ENCODE data around the gene TPRN.
"Not testable (repeated sequence)": the region's sequence is repeated elsewhere in the genome, so short reads cannot be mapped to it uniquely, and the experiment has no call there.

Gene TPRN

DNA sequence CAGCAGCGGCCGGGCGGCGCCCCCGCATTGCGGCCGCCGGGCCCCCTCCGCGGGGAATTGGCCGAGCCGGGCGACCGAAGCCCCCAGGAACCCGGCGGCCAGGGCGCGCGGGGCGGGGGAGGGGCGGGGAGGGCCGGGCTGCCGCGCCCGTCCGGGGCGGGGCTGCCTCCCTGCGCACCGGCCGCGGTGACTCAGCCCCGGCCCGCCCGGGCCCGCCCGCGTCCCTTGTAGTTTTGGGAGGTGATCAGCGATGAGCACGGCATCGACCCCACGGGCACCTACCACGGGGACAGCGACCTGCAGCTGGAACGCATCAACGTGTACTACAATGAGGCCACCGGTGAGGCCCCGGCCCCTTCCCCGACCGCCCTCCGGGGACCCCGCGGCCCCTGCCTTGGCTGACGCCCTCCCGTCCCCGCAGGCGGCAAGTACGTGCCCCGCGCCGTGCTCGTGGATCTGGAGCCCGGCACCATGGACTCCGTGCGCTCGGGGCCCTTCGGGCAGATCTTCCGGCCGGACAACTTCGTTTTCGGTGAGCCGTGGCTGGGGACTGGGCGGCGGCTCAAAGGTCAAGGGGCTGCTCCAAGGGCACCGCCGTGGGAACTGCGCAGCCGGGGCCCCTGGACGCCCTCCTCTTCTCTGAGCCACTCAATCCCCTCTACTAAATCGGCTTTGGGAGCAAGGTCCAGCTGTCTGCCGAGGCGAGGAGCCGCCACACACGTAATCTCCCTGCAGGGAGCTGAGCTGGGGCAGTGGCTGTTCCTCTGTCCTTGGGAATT lies 41.1 kb upstream of the TPRN start:
- Histone ChIP-seq H3K9me3 (ENCODE audit: control insufficient read depth, low read length) (no peaks in the 10 kb centered on the region), H3K27me3 (replicated peaks; ENCODE audit: control insufficient read depth, insufficient read depth, low read length) (peaks cover 2% of the 10 kb centered on the region), H3K36me3 (ENCODE audit: control insufficient read depth, insufficient read depth, low read length, severe bottlenecking) (peaks cover 18% of the 10 kb centered on the region), H3K9ac (ENCODE audit: low read length) (peak overlapping the region; percentile 93), H3K4me1 (ENCODE audit: control insufficient read depth, insufficient read depth, low read length) (peaks cover 26% of the 10 kb centered on the region), H3K4me3 (ENCODE audit: low read length) (peak overlapping the region; percentile 91)
- DNase-seq (ENCODE audit: low read depth) = peak; percentile 83

DNA sequence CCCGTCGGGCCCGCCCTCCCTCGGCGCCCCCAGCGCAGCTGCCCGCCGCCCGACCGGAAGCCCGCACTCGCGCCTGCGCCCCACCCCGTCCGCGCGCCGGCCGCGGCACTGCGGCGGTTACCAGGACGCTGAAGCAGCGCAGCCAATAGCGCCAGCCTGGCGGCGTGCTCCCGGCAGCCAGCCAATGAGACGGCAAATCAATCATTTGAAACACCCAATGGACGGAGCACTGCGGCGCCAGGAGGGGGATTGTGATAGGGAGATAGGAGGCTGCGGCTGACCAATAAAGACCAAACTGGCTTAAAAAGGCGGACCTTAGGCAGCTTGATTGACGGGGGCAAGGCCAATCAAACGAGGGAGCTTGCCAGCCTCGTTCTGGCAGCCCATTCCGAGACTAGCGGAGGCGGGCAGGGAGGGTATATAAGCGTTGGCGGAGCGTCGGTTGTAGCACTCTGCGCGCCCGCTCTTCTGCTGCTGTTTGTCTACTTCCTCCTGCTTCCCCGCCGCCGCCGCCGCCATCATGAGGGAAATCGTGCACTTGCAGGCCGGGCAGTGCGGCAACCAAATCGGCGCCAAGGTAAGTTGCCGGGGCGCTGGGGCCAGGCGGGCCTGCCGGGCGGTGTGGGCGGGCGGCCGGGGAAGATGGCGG lies 40.4 kb upstream of the TPRN start, which contains the start of gene TUBB4B:
TUBB4B (plus strand) TSS at position 447 of the 649 bp plus-strand sequence; CDS start at position 521, 74 bp downstream.
- DNase-seq (ENCODE audit: low read depth) = peak; percentile 99
- H3K4me1 ChIP-seq (ENCODE audit: control insufficient read depth, insufficient read depth, low read length) = peaks cover 31% of the 10 kb centered on the region

DNA sequence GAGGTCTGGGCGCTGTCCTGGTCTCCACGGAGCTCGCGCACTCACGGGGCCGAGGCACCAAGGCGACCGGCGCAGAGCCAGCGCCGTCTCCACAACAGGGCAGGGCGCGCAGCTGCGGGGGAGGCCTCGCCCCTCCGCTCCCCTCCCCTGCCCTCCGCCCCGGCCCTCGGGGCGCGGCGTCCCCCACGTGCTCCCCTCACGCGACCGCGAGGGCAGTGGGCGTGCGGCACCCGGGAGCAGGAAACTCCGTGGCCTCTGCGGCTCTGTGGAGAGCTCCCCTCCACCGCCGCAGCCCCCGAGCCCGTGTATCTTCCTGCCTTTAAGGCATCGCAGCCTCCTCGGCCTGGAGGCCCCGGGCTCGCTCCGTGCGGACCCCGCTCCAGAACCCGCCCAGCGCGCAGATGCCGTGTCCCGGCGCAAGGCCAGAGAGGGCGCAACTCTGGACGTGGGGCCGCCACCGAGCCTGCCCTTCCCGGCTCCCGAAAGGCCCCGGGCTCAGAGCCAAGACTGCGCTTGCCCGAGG lies 39.8 kb upstream of the TPRN start:
- H3K9me3 ChIP-seq (ENCODE audit: control insufficient read depth, low read length) = no peaks in the 10 kb centered on the region
- H3K9ac ChIP-seq (ENCODE audit: low read length) = peak overlapping the region; percentile 91
- H3K36me3 ChIP-seq (ENCODE audit: control insufficient read depth, insufficient read depth, low read length, severe bottlenecking) = peaks cover 18% of the 10 kb centered on the region
- peaks cover 5% of the 10 kb centered on the region for H3K27me3 ChIP-seq (replicated peaks; ENCODE audit: control insufficient read depth, insufficient read depth, low read length)
- H3K4me3 ChIP-seq (ENCODE audit: low read length) = peak overlapping the region; percentile 86
- H3K4me1 ChIP-seq (ENCODE audit: control insufficient read depth, insufficient read depth, low read length) = peaks cover 33% of the 10 kb centered on the region
- peak; percentile 91 for DNase-seq (ENCODE audit: low read depth)

More for the DNA sequence above, 40.4 kb upstream of the TPRN start, which contains the start of gene TUBB4B:
- Histone ChIP-seq H3K9me3 (ENCODE audit: control insufficient read depth, low read length) (no peaks in the 10 kb centered on the region), H3K4me3 (ENCODE audit: low read length) (peak within 1 kb of the TSS; percentile 91), H3K27me3 (replicated peaks; ENCODE audit: control insufficient read depth, insufficient read depth, low read length) (peaks cover 2% of the 10 kb centered on the region), H3K36me3 (ENCODE audit: control insufficient read depth, insufficient read depth, low read length, severe bottlenecking) (peaks cover 18% of the 10 kb centered on the region), H3K9ac (ENCODE audit: low read length) (peak within 1 kb of the TSS; percentile 93)

DNA sequence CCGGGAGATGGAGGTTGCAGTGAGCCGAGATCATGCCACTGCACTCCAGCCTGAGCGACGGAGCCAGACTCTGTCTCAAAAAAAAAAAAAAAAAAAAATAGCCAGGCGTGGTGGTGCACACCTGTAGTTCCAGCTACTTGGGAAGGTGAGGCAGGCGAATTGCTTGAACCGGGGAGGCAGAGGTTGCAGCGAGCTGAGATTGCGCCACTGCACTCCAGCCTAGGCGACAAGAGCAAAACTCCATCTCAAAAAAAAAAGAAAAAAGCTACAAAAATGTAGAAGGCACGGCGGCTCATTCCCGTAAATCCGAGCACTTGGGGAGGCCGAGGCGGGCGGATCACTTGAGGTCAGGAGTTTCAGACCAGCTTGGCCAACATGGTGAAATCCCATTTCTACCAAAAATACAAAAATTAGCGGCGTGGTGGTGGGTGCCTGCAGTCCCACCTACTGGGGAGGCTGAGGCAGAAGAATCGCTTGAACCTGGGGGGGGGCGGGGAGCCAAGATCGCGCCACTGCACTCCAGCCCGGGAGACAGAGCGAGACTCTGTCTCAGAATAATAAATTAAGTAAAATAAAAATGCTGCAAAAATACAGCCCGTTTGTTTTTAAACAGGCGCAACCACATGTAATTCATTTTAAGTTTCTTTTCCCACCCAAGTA lies 39.1 kb upstream of the TPRN start:
- peaks cover 18% of the 10 kb centered on the region for H3K36me3 ChIP-seq (ENCODE audit: control insufficient read depth, insufficient read depth, low read length, severe bottlenecking)
- H3K27me3 ChIP-seq (replicated peaks; ENCODE audit: control insufficient read depth, insufficient read depth, low read length); H3K9me3 ChIP-seq (ENCODE audit: control insufficient read depth, low read length); DNase-seq (ENCODE audit: low read depth): not testable (repeated sequence)
- H3K9ac ChIP-seq (ENCODE audit: low read length) = peak overlapping the region; percentile 91
- H3K4me3 ChIP-seq (ENCODE audit: low read length) = peak overlapping the region; percentile 86
- H3K4me1 ChIP-seq (ENCODE audit: control insufficient read depth, insufficient read depth, low read length) = peaks cover 33% of the 10 kb centered on the region

DNA sequence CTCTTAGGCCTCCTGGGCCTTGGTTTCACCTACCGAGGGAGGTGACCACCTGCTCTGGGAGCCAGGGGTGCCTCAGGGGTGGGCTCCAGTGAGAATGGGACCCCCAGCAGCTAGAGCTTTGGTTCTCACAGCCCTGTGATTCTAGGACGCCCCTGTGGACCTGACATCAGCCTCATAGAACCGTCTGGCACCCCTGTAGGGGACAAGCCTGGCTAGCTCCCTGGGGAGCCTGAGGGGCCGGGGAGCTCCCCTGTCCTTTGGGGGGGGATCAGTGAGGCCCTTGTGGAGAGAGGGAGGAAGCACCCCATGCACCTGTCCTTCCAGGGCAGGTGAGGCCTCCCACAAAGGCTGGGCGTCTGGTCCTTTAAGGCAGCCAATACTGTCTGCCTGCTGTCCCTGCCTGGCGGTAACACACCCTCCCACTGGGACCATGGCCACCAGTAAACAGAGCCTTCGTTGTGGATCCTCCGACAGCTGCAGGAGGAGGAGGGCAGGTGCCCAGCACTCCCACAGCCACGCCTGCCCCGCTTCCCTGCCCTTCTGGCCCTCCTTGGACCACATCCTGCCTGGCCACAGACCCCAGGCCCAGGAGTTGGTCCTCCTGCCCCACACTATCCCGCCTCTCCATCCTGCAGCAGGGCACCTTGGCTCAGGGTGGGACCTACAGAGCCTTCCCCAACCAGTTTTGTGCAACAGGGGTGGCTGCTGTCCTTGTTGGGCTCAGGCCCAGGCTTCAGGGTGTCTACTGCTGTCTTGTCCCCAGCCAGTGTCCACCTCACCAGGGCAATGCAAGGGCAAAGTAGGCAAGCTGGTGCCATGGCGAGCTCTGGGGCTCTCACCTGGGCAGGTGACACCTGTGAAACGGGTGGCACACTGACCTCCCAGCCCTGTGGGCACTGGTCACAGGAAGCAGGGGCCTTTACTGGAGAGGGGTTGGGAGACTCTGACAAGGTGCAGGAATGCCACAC lies 37.5 kb upstream of the TPRN start:
- Histone ChIP-seq H3K27me3 (replicated peaks; ENCODE audit: control insufficient read depth, insufficient read depth, low read length) (peaks cover 6% of the 10 kb centered on the region), H3K9me3 (ENCODE audit: control insufficient read depth, low read length) (no peaks in the 10 kb centered on the region), H3K36me3 (ENCODE audit: control insufficient read depth, insufficient read depth, low read length, severe bottlenecking) (peaks cover 11% of the 10 kb centered on the region), H3K4me3 (ENCODE audit: low read length) (no peak overlapping the region), H3K9ac (ENCODE audit: low read length) (peak overlapping the region; percentile 36), H3K4me1 (ENCODE audit: control insufficient read depth, insufficient read depth, low read length) (peaks cover 29% of the 10 kb centered on the region)
- no peak for DNase-seq (ENCODE audit: low read depth)

DNA sequence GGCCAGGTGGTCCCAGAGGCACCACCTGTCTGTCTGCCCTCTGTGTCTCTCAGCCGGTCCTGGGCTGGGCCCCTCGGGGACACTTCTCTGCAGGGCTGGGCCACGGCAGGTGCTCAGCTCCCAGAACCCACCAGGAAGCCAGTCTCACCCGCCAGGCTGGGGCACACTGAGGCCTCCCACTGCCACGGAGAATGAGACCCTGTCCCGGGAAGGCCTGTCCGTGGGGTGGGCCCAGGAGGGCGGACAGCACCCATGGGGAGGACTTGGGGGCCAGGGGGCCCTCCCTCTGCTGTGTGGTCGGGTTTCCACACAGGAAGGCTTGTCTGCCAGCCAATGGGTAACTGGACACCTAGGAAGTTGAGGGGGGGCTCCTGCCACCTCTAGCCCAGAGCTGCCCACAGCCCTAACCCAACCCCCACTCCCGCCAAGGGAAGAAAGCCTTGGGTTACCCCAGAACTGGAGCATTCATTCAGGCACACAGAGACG lies 36.4 kb upstream of the TPRN start:
- H3K4me1 ChIP-seq (ENCODE audit: control insufficient read depth, insufficient read depth, low read length) = peaks cover 19% of the 10 kb centered on the region
- no peak overlapping the region for H3K4me3 ChIP-seq (ENCODE audit: low read length)
- no peaks in the 10 kb centered on the region for H3K9me3 ChIP-seq (ENCODE audit: control insufficient read depth, low read length)
- peaks cover 7% of the 10 kb centered on the region for H3K27me3 ChIP-seq (replicated peaks; ENCODE audit: control insufficient read depth, insufficient read depth, low read length)
- DNase-seq (ENCODE audit: low read depth) = no peak
- no peak overlapping the region for H3K9ac ChIP-seq (ENCODE audit: low read length)
- peaks cover under 1% of the 10 kb centered on the region for H3K36me3 ChIP-seq (ENCODE audit: control insufficient read depth, insufficient read depth, low read length, severe bottlenecking)

DNA sequence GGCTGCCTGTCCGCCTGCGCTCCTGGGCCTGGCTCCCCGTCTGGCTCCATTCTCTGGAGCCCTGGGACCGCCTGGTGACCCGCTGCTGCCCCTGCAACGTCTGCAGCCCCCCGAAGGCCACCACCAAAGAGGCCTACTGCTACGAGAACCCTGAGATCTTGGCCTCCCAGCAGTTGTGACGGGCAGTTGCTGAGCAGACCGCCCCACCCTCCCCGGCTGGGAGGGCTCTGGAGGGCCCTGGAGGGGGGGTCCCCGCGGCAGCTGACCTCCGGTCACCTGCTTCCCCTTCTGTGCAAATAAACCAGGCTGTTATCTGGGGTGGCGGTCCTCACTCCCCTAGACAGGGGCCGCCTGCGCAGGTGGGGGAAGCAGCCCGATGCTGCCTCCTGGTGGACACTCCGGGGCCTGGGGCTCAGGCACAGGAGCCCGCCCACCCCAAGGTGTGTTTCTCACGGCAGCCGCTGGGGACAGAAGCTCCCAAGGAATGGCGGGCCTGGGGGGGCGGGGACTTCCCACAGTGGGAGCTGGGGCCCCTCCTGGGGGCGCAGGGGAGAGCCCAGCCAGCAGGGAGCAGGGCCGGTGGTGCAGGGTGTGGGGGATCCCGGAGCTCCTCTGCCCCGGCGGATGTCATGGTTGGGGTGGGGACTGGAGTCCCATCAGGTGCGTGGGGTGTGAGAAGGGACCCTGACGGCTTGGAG lies 35.8 kb upstream of the TPRN start:
- Histone ChIP-seq H3K27me3 (replicated peaks; ENCODE audit: control insufficient read depth, insufficient read depth, low read length) (peaks cover 13% of the 10 kb centered on the region), H3K9me3 (ENCODE audit: control insufficient read depth, low read length) (no peaks in the 10 kb centered on the region), H3K4me3 (ENCODE audit: low read length) (no peak overlapping the region), H3K9ac (ENCODE audit: low read length) (no peak overlapping the region), H3K36me3 (ENCODE audit: control insufficient read depth, insufficient read depth, low read length, severe bottlenecking) (no peaks in the 10 kb centered on the region), H3K4me1 (ENCODE audit: control insufficient read depth, insufficient read depth, low read length) (peaks cover 19% of the 10 kb centered on the region)
- peak; percentile 89 for DNase-seq (ENCODE audit: low read depth)

DNA sequence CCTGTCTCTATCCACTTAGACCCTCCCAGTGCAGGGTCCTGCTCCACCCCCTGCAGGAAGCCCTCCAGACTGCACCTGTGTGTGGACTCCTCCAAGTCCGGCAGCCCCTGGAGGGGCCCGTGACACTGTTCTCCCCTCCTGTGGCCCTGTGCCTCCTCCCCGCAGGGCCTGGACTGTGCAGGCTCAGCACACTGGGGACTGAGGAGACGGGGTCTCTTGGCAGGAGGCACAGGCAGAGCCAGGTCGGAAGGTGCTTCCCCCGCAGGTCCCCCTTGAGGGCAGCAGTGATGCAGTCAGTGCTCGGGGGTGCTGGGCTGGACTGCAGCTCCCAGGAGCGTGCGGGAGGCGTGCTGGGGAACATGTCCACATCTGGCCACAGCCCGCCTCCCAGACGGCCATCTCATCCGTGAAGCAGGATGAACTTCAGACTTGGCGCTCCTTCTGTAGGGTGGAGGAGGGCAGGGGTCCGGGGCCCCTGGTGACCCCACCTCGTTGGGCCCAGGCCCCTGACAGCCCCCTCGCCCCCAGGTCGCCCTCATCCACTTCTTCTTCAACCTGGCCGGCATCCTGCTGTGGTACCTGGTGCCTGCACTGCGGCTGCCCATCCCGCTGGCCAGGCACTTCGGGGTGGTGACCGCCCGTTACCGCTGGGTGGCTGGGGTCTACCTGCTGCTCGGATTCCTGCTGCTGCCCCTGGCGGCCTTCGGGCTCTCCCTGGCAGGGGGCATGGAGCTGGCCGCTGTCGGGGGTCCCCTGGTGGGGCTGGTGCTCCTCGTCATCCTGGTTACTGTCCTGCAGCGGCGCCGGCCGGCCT lies 35.1 kb upstream of the TPRN start:
- H3K4me3 ChIP-seq (ENCODE audit: low read length) = no peak overlapping the region
- H3K27me3 ChIP-seq (replicated peaks; ENCODE audit: control insufficient read depth, insufficient read depth, low read length) = peaks cover 13% of the 10 kb centered on the region
- no peaks in the 10 kb centered on the region for H3K9me3 ChIP-seq (ENCODE audit: control insufficient read depth, low read length)

DNA sequence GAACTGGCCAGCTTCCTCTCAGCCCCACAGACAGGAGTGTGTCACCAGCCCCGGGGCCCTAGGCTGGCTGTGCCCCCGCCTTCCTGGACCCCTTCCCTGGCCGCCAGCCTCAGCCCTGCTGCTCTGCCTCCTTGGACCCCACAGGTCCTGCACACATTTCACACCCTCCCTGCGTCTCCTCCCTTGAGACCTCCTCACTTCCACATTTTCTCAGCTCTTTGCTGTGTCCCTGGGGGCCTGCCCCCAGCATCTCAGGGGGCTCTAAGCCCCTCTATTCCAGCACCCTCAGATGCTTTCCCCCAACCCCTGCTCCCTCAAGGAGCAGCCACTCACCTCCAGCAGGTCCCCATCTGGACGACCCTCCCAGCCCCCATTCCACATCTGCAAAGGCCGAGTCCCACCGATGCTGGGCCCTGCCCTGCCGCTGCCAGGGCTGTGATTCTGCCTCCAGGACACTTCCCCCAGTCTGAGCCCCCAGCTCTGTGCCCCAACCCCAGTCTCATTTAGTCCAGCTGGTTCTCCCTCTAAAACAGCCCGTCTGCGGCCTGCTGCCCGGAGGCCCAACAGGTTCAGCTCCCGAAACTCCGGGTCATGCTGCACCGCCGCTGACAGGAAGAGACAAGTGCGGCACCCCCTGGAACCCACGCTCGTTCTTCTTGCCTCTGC lies 34.4 kb upstream of the TPRN start:
- no peak for DNase-seq (ENCODE audit: low read depth)
- Histone ChIP-seq H3K4me3 (ENCODE audit: low read length) (no peak overlapping the region), H3K36me3 (ENCODE audit: control insufficient read depth, insufficient read depth, low read length, severe bottlenecking) (no peaks in the 10 kb centered on the region), H3K4me1 (ENCODE audit: control insufficient read depth, insufficient read depth, low read length) (peaks cover 19% of the 10 kb centered on the region), H3K27me3 (replicated peaks; ENCODE audit: control insufficient read depth, insufficient read depth, low read length) (peaks cover 20% of the 10 kb centered on the region), H3K9ac (ENCODE audit: low read length) (no peak overlapping the region), H3K9me3 (ENCODE audit: control insufficient read depth, low read length) (no peaks in the 10 kb centered on the region)

More for the DNA sequence above, 35.1 kb upstream of the TPRN start:
- H3K9ac ChIP-seq (ENCODE audit: low read length) = no peak overlapping the region
- H3K36me3 ChIP-seq (ENCODE audit: control insufficient read depth, insufficient read depth, low read length, severe bottlenecking) = no peaks in the 10 kb centered on the region
- peaks cover 19% of the 10 kb centered on the region for H3K4me1 ChIP-seq (ENCODE audit: control insufficient read depth, insufficient read depth, low read length)
- no peak for DNase-seq (ENCODE audit: low read depth)

Data from adipocyte (in vitro differentiated cells).